HepG2 (cell line): Measurements from ENCODE around the gene CCDC136. TPM values are rescaled to one million over a fixed set of nuclear protein-coding genes. Genes with fewer than 3 reads are reported as not detected.
A peak's percentile ranks its signal among the peaks of the same experiment; 100 is the strongest.

Source experiments
- ATAC-seq: fragments of 200-7000 bp; cut with Tn5 transposase; 3 replicates; pipeline ENCODE4 v1.9.1; 2020; ENCODE audit warnings: mild to moderate bottlenecking, moderate library complexity
- BruUV-seq: library from RNA; stranded (reverse); fragments of 400-500 nt; replicated peaks from 2 replicates; lab custom pipeline; 2021; lab: Mats Ljungman, UMichigan
- CTCF ChIA-PET: fragments of 300-600 bp; formaldehyde crosslinking; extraction: SDS; loops from one replicate; lab custom pipeline; 2021; ENCODE audit warnings: low total read pairs, inconsistent platforms, low intra/inter-chr PET ratio; lab: Yijun Ruan, JAX
- POLR2A ChIA-PET: fragments of 350-600 bp; sonication (Branson Sonifier 250); formaldehyde crosslinking; loops from one replicate; lab custom pipeline; 2020; ENCODE audit warnings: antibody characterized with exemption, inconsistent platforms; lab: Yijun Ruan, JAX
- DNase-seq: peaks from one replicate; pipeline ENCODE4 v3.0.0-alpha.2; 2015; ENCODE audit warnings: low spot score
- FAIRE-seq: peaks from 3 replicates; lab custom pipeline; 2011; peaks lifted over from hg19 to GRCh38; lab: Jason Lieb, UNC
- H2AFZ ChIP-seq: one replicate; pipeline ENCODE4 v1.6.1; 2011; ENCODE audit warnings: low read length, inconsistent platforms
- H3K27ac ChIP-seq: fragments of 300-600 bp; 3 replicates; pipeline ENCODE4 v1.8.0; 2011; ENCODE audit warnings: mixed run types, mild to moderate bottlenecking, mixed read lengths, low read length, inconsistent platforms; ENCODE audit not compliant: insufficient read depth; ENCODE audit errors: extremely low read length
- H3K27me3 ChIP-seq, 2 experiments: fragments of 200-600 bp in 1 of 2; 2 replicates in 1 of 2; 3 replicates in 1 of 2; pipeline versions ENCODE4 v1.6.0 to v1.8.0; 2011; ENCODE audit warnings: low read length in 2 of 2, mild to moderate bottlenecking in 2 of 2, moderate library complexity in 2 of 2, inconsistent platforms in 1 of 2; ENCODE audit not compliant: insufficient read depth in 2 of 2, control insufficient read depth in 1 of 2
- H3K36me3 ChIP-seq, 2 experiments: fragments of 200-600 bp in 1 of 2; replicated peaks in 1 of 2; 2 replicates in 1 of 2; 3 replicates in 1 of 2; pipeline versions ENCODE4 v1.5.1 to v1.8.0; 2011; ENCODE audit warnings: low read length in 2 of 2, inconsistent platforms in 1 of 2; ENCODE audit not compliant: insufficient read depth in 2 of 2, control insufficient read depth in 1 of 2
- H3K4me1 ChIP-seq: 2 replicates; pipeline ENCODE4 v1.5.1; 2012; ENCODE audit warnings: low read length, inconsistent platforms; ENCODE audit not compliant: insufficient read depth
- H3K4me2 ChIP-seq: 2 replicates; pipeline ENCODE4 v1.6.0; 2011; ENCODE audit warnings: low read depth, low read length, inconsistent platforms
- H3K4me3 ChIP-seq, 3 experiments: fragments of 200-600 bp in 1 of 3; sonication (generic), shearing (Covaris generic) in 1 of 3; replicated peaks in 1 of 3; 2 replicates each; pipeline ENCODE4 v1.5.1; 2011 to 2016; ENCODE audit warnings: low read length in 3 of 3, inconsistent platforms in 2 of 3, low read depth in 2 of 3, mild to moderate bottlenecking in 2 of 3, control low read depth in 1 of 3, mixed read lengths in 1 of 3; ENCODE audit not compliant: insufficient read depth in 1 of 3
- H3K79me2 ChIP-seq: one replicate; pipeline ENCODE4 v1.6.1; 2011; ENCODE audit warnings: low read length, inconsistent platforms; ENCODE audit not compliant: insufficient read depth
- H3K9ac ChIP-seq: 2 replicates; pipeline ENCODE4 v1.6.0; 2011; ENCODE audit warnings: mild to moderate bottlenecking, low read depth, low read length, inconsistent platforms; ENCODE audit not compliant: insufficient read depth
- H3K9me3 ChIP-seq: 2 replicates; pipeline ENCODE4 v1.5.1; 2012; ENCODE audit warnings: mild to moderate bottlenecking, low read length
- H4K20me1 ChIP-seq: 2 replicates; pipeline ENCODE4 v1.6.0; 2011; ENCODE audit warnings: inconsistent platforms, mild to moderate bottlenecking, low read length, moderate library complexity; ENCODE audit not compliant: insufficient read depth
- AKAP8 ChIP-seq: sonication (generic); formaldehyde crosslinking; IDR thresholded peaks from 2 replicates; pipeline ENCODE4 v1.5.1; 2020; ENCODE audit warnings: mild to moderate bottlenecking, missing genetic modification reagents
- ARID2 ChIP-seq: sonication (generic); formaldehyde crosslinking; IDR thresholded peaks from 2 replicates; pipeline ENCODE4 v1.8.1; 2022; ENCODE audit warnings: mild to moderate bottlenecking, missing genetic modification reagents, borderline replicate concordance
- HES4 ChIP-seq: sonication (generic); formaldehyde crosslinking; IDR thresholded peaks from 2 replicates; pipeline ENCODE4 v1.9.0; 2021; ENCODE audit warnings: mild to moderate bottlenecking, missing genetic modification reagents, borderline replicate concordance
- ISX ChIP-seq: sonication (generic); formaldehyde crosslinking; conservative IDR thresholded peaks from 2 replicates; pipeline ENCODE4 v1.5.0; 2020; ENCODE audit warnings: missing genetic modification reagents
- MEIS1 ChIP-seq: sonication (generic); formaldehyde crosslinking; IDR thresholded peaks from 2 replicates; pipeline ENCODE4 v1.9.0; 2021; ENCODE audit warnings: mild to moderate bottlenecking, missing genetic modification reagents, moderate library complexity, borderline replicate concordance
- POGZ ChIP-seq: sonication (generic); formaldehyde crosslinking; IDR thresholded peaks from 2 replicates; pipeline ENCODE4 v1.4.0; 2020; ENCODE audit warnings: mild to moderate bottlenecking, missing genetic modification reagents
- SMARCC2 ChIP-seq: fragments of 450-650 bp; IDR thresholded peaks from 2 replicates; pipeline ENCODE4 v1.6.1; 2017; ENCODE audit warnings: antibody characterized with exemption, mild to moderate bottlenecking
- SOX6 ChIP-seq, 2 experiments: fragments of 450-650 bp in 1 of 2; sonication (generic) in 1 of 2; formaldehyde crosslinking in 1 of 2; IDR thresholded peaks; 2 replicates each; pipeline versions ENCODE4 v1.4.0 to v1.6.1; 2017 to 2020; ENCODE audit warnings: antibody characterized with exemption in 1 of 2, mild to moderate bottlenecking in 1 of 2, missing genetic modification reagents in 1 of 2
- TCF7L2 ChIP-seq: IDR thresholded peaks from 2 replicates; pipeline ENCODE4 v1.6.1; 2011; ENCODE audit warnings: mild to moderate bottlenecking, low read depth, low read length, moderate library complexity
- TFAP4 ChIP-seq: sonication (generic); IDR thresholded peaks from 2 replicates; pipeline ENCODE4 v1.6.1; 2016; ENCODE audit warnings: low read depth, borderline replicate concordance
- ZKSCAN5 ChIP-seq: sonication (generic); formaldehyde crosslinking; IDR thresholded peaks from 2 replicates; pipeline ENCODE4 v1.5.1; 2020; ENCODE audit warnings: mild to moderate bottlenecking, missing genetic modification reagents
- ZNF382 ChIP-seq: sonication (generic); formaldehyde crosslinking; IDR thresholded peaks from 2 replicates; pipeline ENCODE4 v1.5.0; 2020; ENCODE audit warnings: missing genetic modification reagents, mild to moderate bottlenecking, borderline replicate concordance
- ZNF543 ChIP-seq: sonication (generic); formaldehyde crosslinking; IDR thresholded peaks from 2 replicates; pipeline ENCODE4 v1.4.0; 2020; ENCODE audit warnings: mild to moderate bottlenecking, missing genetic modification reagents
- ZNF781 ChIP-seq: sonication (generic); formaldehyde crosslinking; IDR thresholded peaks from 2 replicates; pipeline ENCODE4 v1.5.1; 2020; ENCODE audit warnings: borderline replicate concordance, mild to moderate bottlenecking, missing genetic modification reagents; ENCODE audit errors: not compliant biosample characterization
- WGBS: methylation state at CpG from one replicate; pipeline ENCODE4 v1.1.6; 2017; ENCODE audit warnings: low lambda C conversion rate; 5-methylcytosine and 5-hydroxymethylcytosine counted together
- in situ Hi-C: cut with HindIII; loops from 2 replicates; pipeline ENCODE4 v1.10.0; 2017; ENCODE audit warnings: low pct_unique_long_range_greater_than_20kb; ENCODE audit not compliant: extremely low pct_ligation_motif_present
- intact Hi-C: fragments of 100-400 bp; cut with micrococcal nuclease; formaldehyde crosslinking; loops from one replicate; pipeline ENCODE4 v1.10.0; 2022; ENCODE audit not compliant: unreplicated experiment
- polyA plus RNA-seq, 8 experiments: library from polyadenylated mRNA; depleted of rRNA in 3 of 8; stranded (reverse) in 7 of 8; unstranded in 1 of 8; fragments of >200 nt; fragmentation: Illumina TruSeq in 4 of 8; extraction: Trizol in 4 of 8; gene quantifications; 2 replicates each; pipeline versions ENCODE4 v1.2.1 to v1.2.3, GENCODE V29; 2011 to 2016; ENCODE audit warnings: low read depth in 4 of 8, missing spikeins in 1 of 8, mixed read lengths in 1 of 8; ENCODE audit not compliant: insufficient read depth in 1 of 8
- total RNA-seq, 5 experiments: library from RNA; depleted of rRNA; stranded (reverse); fragments of >200 nt; fragmentation: Illumina TruSeq; extraction: Trizol; gene quantifications; 2 replicates each; pipeline ENCODE4 v1.2.3, GENCODE V29; 2016; ENCODE audit warnings: low read depth in 1 of 5
- TF ChIP-seq, protein P1 (sequence below), 2 experiments: sonication (generic) in 1 of 2; formaldehyde crosslinking in 1 of 2; IDR thresholded peaks; 2 replicates each; pipeline versions ENCODE4 v1.4.0 to v1.6.1; 2016 to 2020; ENCODE audit warnings: borderline replicate concordance in 1 of 2, low read depth in 1 of 2, mild to moderate bottlenecking in 1 of 2, missing genetic modification reagents in 1 of 2
- TF ChIP-seq, protein P2 (sequence below): IDR thresholded peaks from 2 replicates; pipeline ENCODE4 v1.6.1; 2012; ENCODE audit warnings: low read depth, low read length, improper control_type of control experiment

Gene CCDC136
- total and polyA plus RNA-seq, 2 of the 13 experiments (the other 11 are each of a cell fraction or from before 2014, with no cell fraction given) = 0.04 to 0.38 TPM

- Histone ChIP-seq H3K4me3 (peak overlapping the region; percentile 72 to 91 (median 81)), H3K4me2 (peak overlapping the region; percentile 92), H3K27ac (peak overlapping the region; percentile 39), H3K79me2 (peaks cover 11% of the 10 kb centered on the region), H3K27me3 (peaks cover 0 to 9% of the 10 kb centered on the region in 2 experiments; a peak in 4 of 5 replicates), H3K36me3 (peaks cover 0 to 5% of the 10 kb centered on the region in 2 experiments; a peak in 2 of 5 replicates), H3K9ac (peak overlapping the region; percentile 76), H3K9me3 (no peaks in the 10 kb centered on the region), H4K20me1 (no peaks in the 10 kb centered on the region; the same call in 1 of the 2 replicates), H3K4me1 (peaks cover 29% of the 10 kb centered on the region), H2AFZ (peak overlapping the region; percentile 59)
- in situ Hi-C loops = no loop called here
- ChIA-PET CTCF (no interaction called here), POLR2A (interaction anchor here (0.8 to 2.5 kb wide), 6 partner anchors 10 to 191 kb away, joined by 3 to 12 read pairs (median 4); partner anchors contain the start of gene CALU)
- 0% methylated on average over 3 of the region's 6 CpGs for WGBS
- no TSS peak for BruUV-seq
- FAIRE-seq (no peak), ATAC-seq (peak; percentile 85), DNase-seq (peak; percentile 65)
- intact Hi-C loops = loop anchor here (1.0 to 10.0 kb wide), 2 partner anchors 17 to 79 kb away; no protein-coding TSS in a partner anchor
- no peak for TF ChIP-seq ZNF781 (CRISPR knock-in tag)
- no peak for TF ChIP-seq SOX6 (IDR thresholded peaks at IDR 0.05)
- 0 out of 2 replicates have a peak, but pooled peaks have one; percentile 1 for TF ChIP-seq SOX6 (CRISPR knock-in tag; IDR thresholded peaks at IDR 0.05)
- no peak for TF ChIP-seq MEIS1 (CRISPR knock-in tag)
- TF ChIP-seq TCF7L2 = no peak
- peak; percentile 17; the same call in 1 of the 2 replicates for TF ChIP-seq ARID2 (CRISPR knock-in tag)
- no peak for TF ChIP-seq ZKSCAN5
- no peak for TF ChIP-seq ISX (CRISPR knock-in tag)
- TF ChIP-seq, protein P1, sequence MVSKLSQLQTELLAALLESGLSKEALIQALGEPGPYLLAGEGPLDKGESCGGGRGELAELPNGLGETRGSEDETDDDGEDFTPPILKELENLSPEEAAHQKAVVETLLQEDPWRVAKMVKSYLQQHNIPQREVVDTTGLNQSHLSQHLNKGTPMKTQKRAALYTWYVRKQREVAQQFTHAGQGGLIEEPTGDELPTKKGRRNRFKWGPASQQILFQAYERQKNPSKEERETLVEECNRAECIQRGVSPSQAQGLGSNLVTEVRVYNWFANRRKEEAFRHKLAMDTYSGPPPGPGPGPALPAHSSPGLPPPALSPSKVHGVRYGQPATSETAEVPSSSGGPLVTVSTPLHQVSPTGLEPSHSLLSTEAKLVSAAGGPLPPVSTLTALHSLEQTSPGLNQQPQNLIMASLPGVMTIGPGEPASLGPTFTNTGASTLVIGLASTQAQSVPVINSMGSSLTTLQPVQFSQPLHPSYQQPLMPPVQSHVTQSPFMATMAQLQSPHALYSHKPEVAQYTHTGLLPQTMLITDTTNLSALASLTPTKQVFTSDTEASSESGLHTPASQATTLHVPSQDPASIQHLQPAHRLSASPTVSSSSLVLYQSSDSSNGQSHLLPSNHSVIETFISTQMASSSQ (IDR thresholded peaks at IDR 0.05; ENCODE audit: low read depth) = no peak
- TF ChIP-seq, protein P1 (CRISPR knock-in tag; IDR thresholded peaks at IDR 0.05; ENCODE audit: borderline replicate concordance) = no peak
- no peak for TF ChIP-seq POGZ (CRISPR knock-in tag)
- no peak for TF ChIP-seq ZNF382 (CRISPR knock-in tag)
- TF ChIP-seq SMARCC2 = no peak
- peak; percentile 35; the same call in 1 of the 2 replicates for TF ChIP-seq AKAP8
- TF ChIP-seq ZNF543 (CRISPR knock-in tag) = peak; percentile 74
- no peak for TF ChIP-seq HES4 (CRISPR knock-in tag)
- TF ChIP-seq, protein P2, sequence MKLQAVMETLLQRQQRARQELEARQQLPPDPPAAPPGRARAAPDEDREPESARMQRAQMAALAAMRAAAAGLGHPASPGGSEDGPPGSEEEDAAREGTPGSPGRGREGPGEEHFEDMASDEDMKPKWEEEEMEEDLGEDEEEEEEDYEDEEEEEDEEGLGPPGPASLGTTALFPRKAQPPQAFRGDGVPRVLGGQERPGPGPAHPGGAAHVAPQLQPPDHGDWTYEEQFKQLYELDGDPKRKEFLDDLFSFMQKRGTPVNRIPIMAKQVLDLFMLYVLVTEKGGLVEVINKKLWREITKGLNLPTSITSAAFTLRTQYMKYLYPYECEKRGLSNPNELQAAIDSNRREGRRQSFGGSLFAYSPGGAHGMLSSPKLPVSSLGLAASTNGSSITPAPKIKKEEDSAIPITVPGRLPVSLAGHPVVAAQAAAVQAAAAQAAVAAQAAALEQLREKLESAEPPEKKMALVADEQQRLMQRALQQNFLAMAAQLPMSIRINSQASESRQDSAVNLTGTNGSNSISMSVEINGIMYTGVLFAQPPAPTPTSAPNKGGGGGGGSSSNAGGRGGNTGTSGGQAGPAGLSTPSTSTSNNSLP = peak; percentile 62; the same call in 1 of the 2 replicates
- TF ChIP-seq TFAP4 = no peak
Measured at GRCh38 chr7:128863433-128863989, 71.7 kb downstream of the CCDC136 start.
